HL-60 (cell line): ENCODE results near the gene SLC24A1.
A peak's percentile ranks its signal among the peaks of the same experiment; 100 is the strongest.

Experiments
- CTCF ChIP-seq: IDR thresholded peaks from one replicate; pipeline ENCODE4 v1.5.1; 2011; ENCODE audit warnings: low read length, control low read depth, inconsistent platforms; ENCODE audit not compliant: insufficient read depth
- GABPA ChIP-seq: IDR thresholded peaks from 2 replicates; pipeline ENCODE4 v1.6.1; 2012; ENCODE audit warnings: low read depth
- POLR2AphosphoS5 ChIP-seq: IDR thresholded peaks from 2 replicates; pipeline ENCODE4 v1.6.1; 2012; ENCODE audit warnings: low read depth
- SPI1 ChIP-seq: IDR thresholded peaks from 2 replicates; pipeline ENCODE4 v1.6.1; 2012; ENCODE audit warnings: low read depth, mild to moderate bottlenecking, borderline replicate concordance
- TF ChIP-seq, protein P1 (sequence below): IDR thresholded peaks from 2 replicates; pipeline ENCODE4 v1.6.1; 2012; ENCODE audit warnings: low read depth; ENCODE audit not compliant: insufficient replicate concordance

GRCh38 chr15:65610871-65611718 is 10.6 kb upstream of the SLC24A1 start, which contains the start of gene INTS14:
- TF ChIP-seq CTCF (peak; percentile 26), POLR2AphosphoS5 (peak; percentile 97), SPI1 (no peak), GABPA (peak; percentile 97)
- TF ChIP-seq, protein P1, sequence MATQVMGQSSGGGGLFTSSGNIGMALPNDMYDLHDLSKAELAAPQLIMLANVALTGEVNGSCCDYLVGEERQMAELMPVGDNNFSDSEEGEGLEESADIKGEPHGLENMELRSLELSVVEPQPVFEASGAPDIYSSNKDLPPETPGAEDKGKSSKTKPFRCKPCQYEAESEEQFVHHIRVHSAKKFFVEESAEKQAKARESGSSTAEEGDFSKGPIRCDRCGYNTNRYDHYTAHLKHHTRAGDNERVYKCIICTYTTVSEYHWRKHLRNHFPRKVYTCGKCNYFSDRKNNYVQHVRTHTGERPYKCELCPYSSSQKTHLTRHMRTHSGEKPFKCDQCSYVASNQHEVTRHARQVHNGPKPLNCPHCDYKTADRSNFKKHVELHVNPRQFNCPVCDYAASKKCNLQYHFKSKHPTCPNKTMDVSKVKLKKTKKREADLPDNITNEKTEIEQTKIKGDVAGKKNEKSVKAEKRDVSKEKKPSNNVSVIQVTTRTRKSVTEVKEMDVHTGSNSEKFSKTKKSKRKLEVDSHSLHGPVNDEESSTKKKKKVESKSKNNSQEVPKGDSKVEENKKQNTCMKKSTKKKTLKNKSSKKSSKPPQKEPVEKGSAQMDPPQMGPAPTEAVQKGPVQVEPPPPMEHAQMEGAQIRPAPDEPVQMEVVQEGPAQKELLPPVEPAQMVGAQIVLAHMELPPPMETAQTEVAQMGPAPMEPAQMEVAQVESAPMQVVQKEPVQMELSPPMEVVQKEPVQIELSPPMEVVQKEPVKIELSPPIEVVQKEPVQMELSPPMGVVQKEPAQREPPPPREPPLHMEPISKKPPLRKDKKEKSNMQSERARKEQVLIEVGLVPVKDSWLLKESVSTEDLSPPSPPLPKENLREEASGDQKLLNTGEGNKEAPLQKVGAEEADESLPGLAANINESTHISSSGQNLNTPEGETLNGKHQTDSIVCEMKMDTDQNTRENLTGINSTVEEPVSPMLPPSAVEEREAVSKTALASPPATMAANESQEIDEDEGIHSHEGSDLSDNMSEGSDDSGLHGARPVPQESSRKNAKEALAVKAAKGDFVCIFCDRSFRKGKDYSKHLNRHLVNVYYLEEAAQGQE: peak; percentile 25
